T-helper 2 cell treated with Interferon-gamma antibody and Interleukin-4, amounts not matched to agents 5 μg/mL and 100 μg/mL, for 36 hours (primary cell): ENCODE data around the gene CCDC150.
"Not testable (repeated sequence)": the region's sequence is repeated elsewhere in the genome, so short reads cannot be mapped to it uniquely, and the experiment has no call there.

ENCODE experiments used
- DNase-seq: peaks from one replicate; pipeline ENCODE4 v3.0.0; 2021; ENCODE audit warnings: low spot score
- H3K27ac Mint-ChIP-seq: one replicate; pipeline ENCODE4 v1.8.0; 2021; ENCODE audit warnings: mild to moderate bottlenecking, mixed read lengths
- H3K27me3 Mint-ChIP-seq: one replicate; pipeline ENCODE4 v1.8.0; 2021; ENCODE audit warnings: low read depth, mixed read lengths
- H3K36me3 Mint-ChIP-seq: one replicate; pipeline ENCODE4 v1.8.0; 2021; ENCODE audit warnings: low read depth, mixed read lengths
- H3K4me1 Mint-ChIP-seq: one replicate; pipeline ENCODE4 v1.8.0; 2021; ENCODE audit warnings: low read depth, mixed read lengths
- H3K4me3 Mint-ChIP-seq: one replicate; pipeline ENCODE4 v1.8.0; 2022; ENCODE audit warnings: mild to moderate bottlenecking, moderate library complexity, mixed read lengths
- H3K9me3 Mint-ChIP-seq: one replicate; pipeline ENCODE4 v1.8.0; 2021; ENCODE audit warnings: mixed read lengths

CCDC150 gene

GRCh38 chr2:196653843-196654242, 14.3 kb downstream of the CCDC150 start:
- Mint-ChIP-seq H3K27ac (no peak overlapping the region), H3K27me3 (no peaks in the 10 kb centered on the region), H3K9me3 (peaks cover 54% of the 10 kb centered on the region), H3K36me3 (peaks cover 32% of the 10 kb centered on the region), H3K4me3 (no peak overlapping the region), H3K4me1 (no peaks in the 10 kb centered on the region)
- DNase-seq = no peak

DNA sequence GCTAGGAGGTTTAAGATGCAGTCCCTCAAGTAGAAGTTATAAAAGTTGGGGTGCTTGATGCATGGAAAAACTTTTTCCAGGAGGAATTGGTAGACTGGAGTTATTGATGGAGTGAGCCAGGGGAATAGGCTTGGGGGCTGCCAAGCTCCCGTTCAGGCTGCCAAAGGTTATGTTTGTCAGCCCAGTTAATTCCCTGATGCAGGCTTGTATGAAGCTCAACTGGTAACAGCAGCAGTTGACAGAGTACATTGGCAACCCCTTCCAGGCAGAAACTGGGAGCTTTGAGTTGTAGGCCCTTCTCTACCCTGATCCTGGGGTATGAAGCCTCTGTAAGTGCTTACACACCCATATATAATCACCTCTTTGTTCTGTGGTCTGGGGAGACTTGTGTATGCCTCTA, 16.2 kb downstream of the CCDC150 start:
- H3K36me3 Mint-ChIP-seq = peaks cover 26% of the 10 kb centered on the region
- H3K27me3 Mint-ChIP-seq = no peaks in the 10 kb centered on the region
- no peak for DNase-seq
- H3K9me3 Mint-ChIP-seq = peaks cover 36% of the 10 kb centered on the region
- no peak overlapping the region for H3K4me3 Mint-ChIP-seq
- no peak overlapping the region for H3K27ac Mint-ChIP-seq
- no peaks in the 10 kb centered on the region for H3K4me1 Mint-ChIP-seq

- H3K4me3 Mint-ChIP-seq = no peak overlapping the region
- H3K9me3 Mint-ChIP-seq = peaks cover 21% of the 10 kb centered on the region
- no peaks in the 10 kb centered on the region for H3K27me3 Mint-ChIP-seq
- no peak overlapping the region for H3K27ac Mint-ChIP-seq
- H3K36me3 Mint-ChIP-seq = peaks cover 15% of the 10 kb centered on the region
- no peak for DNase-seq
- no peaks in the 10 kb centered on the region for H3K4me1 Mint-ChIP-seq
These were observed 17.8 kb downstream of the CCDC150 start for GRCh38 chr2:196657333-196657732.

GRCh38 chr2:196659844-196660243, 20.3 kb downstream of the CCDC150 start:
- H3K36me3 Mint-ChIP-seq = peaks cover 8% of the 10 kb centered on the region
- H3K27ac Mint-ChIP-seq = no peak overlapping the region
- H3K27me3 Mint-ChIP-seq = no peaks in the 10 kb centered on the region
- no peak for DNase-seq
- no peaks in the 10 kb centered on the region for H3K4me1 Mint-ChIP-seq
- no peaks in the 10 kb centered on the region for H3K9me3 Mint-ChIP-seq
- H3K4me3 Mint-ChIP-seq = no peak overlapping the region

DNA sequence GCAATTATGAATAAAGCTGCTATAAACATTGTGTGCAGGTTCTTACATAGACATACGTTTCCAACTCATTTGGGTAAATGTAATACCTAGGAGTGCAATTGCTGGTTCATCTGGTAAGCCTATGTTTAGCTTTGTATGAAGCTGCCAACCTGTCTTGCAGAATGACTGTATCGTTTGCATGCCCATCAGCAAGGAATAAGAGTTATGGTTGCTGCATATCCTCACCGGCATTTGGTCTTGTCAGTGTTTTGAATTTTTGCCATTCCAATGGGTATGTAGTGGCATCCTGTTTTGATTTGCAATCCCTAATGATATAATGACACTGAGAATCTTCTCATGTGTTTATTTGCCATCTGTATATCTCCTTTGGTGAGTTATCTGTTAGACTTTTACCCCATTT, 20.7 kb downstream of the CCDC150 start:
- no peak overlapping the region for H3K4me3 Mint-ChIP-seq

DNA sequence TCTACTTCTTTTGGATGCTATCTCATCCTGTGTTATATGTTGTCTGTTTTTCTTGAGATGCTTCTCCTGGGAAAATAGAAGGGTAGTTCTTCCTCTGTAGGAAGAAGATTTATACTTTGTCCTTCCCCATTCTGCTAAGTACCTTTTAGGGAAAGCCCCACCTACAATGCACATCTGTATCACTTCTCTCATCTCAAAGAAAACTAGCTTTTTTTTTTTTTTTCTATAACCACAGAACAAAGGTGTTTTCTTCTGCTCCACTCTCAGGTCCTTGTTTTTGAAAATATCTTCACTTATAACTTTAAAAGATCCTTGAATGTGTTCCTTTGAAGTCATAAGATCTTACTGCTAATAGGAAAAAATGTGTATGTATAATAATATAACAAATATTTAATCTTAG, 30.8 kb downstream of the CCDC150 start:
- DNase-seq = no peak
- no peak overlapping the region for H3K4me3 Mint-ChIP-seq
- no peaks in the 10 kb centered on the region for H3K27me3 Mint-ChIP-seq
- H3K27ac Mint-ChIP-seq = no peak overlapping the region
- H3K36me3 Mint-ChIP-seq = peaks cover 3% of the 10 kb centered on the region
- peaks cover 1% of the 10 kb centered on the region for H3K4me1 Mint-ChIP-seq
- H3K9me3 Mint-ChIP-seq = no peaks in the 10 kb centered on the region

More for the DNA sequence above, 20.7 kb downstream of the CCDC150 start:
- no peak for DNase-seq
- no peak overlapping the region for H3K27ac Mint-ChIP-seq
- peaks cover 2% of the 10 kb centered on the region for H3K4me1 Mint-ChIP-seq
- no peaks in the 10 kb centered on the region for H3K27me3 Mint-ChIP-seq
- H3K36me3 Mint-ChIP-seq = peaks cover 8% of the 10 kb centered on the region
- H3K9me3 Mint-ChIP-seq = no peaks in the 10 kb centered on the region

GRCh38 chr2:196675963-196676362, 36.4 kb downstream of the CCDC150 start:
- H3K4me1 Mint-ChIP-seq = no peaks in the 10 kb centered on the region

GRCh38 chr2:196677404-196677803, 37.9 kb downstream of the CCDC150 start:
- no peaks in the 10 kb centered on the region for H3K4me1 Mint-ChIP-seq
- no peaks in the 10 kb centered on the region for H3K36me3 Mint-ChIP-seq
- no peaks in the 10 kb centered on the region for H3K9me3 Mint-ChIP-seq
- H3K27ac Mint-ChIP-seq = no peak overlapping the region
- no peaks in the 10 kb centered on the region for H3K27me3 Mint-ChIP-seq
- no peak for DNase-seq
- no peak overlapping the region for H3K4me3 Mint-ChIP-seq

More at GRCh38 chr2:196675963-196676362, 36.4 kb downstream of the CCDC150 start:
- DNase-seq = no peak
- Mint-ChIP-seq H3K36me3 (no peaks in the 10 kb centered on the region), H3K27me3 (no peaks in the 10 kb centered on the region), H3K9me3 (no peaks in the 10 kb centered on the region), H3K4me3 (no peak overlapping the region), H3K27ac (no peak overlapping the region)

- no peak overlapping the region for H3K27ac Mint-ChIP-seq
- DNase-seq = no peak
- no peaks in the 10 kb centered on the region for H3K4me1 Mint-ChIP-seq
- H3K9me3 Mint-ChIP-seq = peaks cover 8% of the 10 kb centered on the region
- no peak overlapping the region for H3K4me3 Mint-ChIP-seq
- H3K27me3 Mint-ChIP-seq = no peaks in the 10 kb centered on the region
- peaks cover 1% of the 10 kb centered on the region for H3K36me3 Mint-ChIP-seq
These were observed 39.9 kb downstream of the CCDC150 start for GRCh38 chr2:196679368-196679767.

GRCh38 chr2:196681510-196681909, 42.0 kb downstream of the CCDC150 start:
- Mint-ChIP-seq H3K9me3 (peaks cover 9% of the 10 kb centered on the region), H3K4me1 (no peaks in the 10 kb centered on the region), H3K27me3 (no peaks in the 10 kb centered on the region), H3K4me3 (no peak overlapping the region), H3K27ac (no peak overlapping the region), H3K36me3 (peaks cover 1% of the 10 kb centered on the region)
- DNase-seq = no peak

DNA sequence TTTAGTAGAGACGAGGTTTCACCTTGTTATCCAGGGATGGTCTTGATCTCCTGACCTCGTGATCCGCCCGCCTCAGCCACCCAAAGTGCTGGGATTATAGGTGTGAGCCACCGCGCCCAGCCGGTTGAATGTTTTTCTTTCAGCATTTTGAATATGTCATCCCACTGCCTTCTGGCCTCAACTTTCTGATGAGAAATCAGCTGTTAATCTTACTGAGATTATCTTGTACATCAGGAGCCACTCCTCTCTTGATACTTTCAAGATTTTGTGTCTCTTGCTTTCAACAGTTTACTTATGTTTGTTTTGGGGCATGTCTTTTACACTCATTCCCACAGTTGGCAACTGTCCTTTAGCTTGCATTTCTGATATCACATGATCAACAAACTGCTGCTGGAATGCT, 46.3 kb downstream of the CCDC150 start:
- Mint-ChIP-seq H3K4me3 (no peak overlapping the region), H3K36me3 (peaks cover 3% of the 10 kb centered on the region), H3K27ac (no peak overlapping the region), H3K9me3 (peaks cover 21% of the 10 kb centered on the region), H3K27me3 (no peaks in the 10 kb centered on the region), H3K4me1 (no peaks in the 10 kb centered on the region)
- DNase-seq = no peak

- not testable (repeated sequence) for H3K27ac Mint-ChIP-seq, H3K4me3 Mint-ChIP-seq, H3K27me3 Mint-ChIP-seq, DNase-seq, H3K36me3 Mint-ChIP-seq, H3K4me1 Mint-ChIP-seq
- H3K9me3 Mint-ChIP-seq = peaks cover 21% of the 10 kb centered on the region
These were observed 47.2 kb downstream of the CCDC150 start for GRCh38 chr2:196686737-196687136.

DNA sequence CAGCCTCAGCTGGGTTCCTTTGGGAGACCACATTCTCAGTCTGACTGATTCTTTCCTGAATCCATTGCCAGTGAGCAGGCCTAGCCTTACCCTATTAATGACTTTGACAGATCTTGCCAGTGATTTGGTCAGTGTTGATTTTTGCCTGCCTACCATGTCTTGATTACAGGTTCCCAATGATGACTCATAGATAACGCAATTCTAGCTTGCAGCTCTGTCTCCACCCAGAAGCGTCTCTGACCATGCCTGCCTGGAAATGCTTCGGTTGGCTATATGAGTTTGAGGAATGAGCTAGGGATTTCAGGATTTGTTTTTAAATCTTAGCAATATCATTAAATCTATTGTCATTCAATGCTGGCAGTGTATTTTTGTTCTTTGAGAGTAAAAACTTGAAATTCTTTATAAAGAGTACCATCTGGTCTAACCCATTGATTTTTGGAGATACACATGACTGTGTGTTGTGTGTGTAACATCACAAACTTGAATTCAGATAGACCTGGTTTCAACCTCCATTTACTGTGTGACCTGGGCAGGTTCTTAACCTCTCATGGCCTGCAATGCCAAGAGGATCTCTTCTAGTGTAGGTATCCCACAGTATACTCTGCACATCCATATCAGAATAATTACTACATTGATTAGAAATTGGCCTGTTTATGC, 57.0 kb downstream of the CCDC150 start:
- H3K36me3 Mint-ChIP-seq = no peaks in the 10 kb centered on the region
- H3K27me3 Mint-ChIP-seq = no peaks in the 10 kb centered on the region
- DNase-seq = no peak
- H3K27ac Mint-ChIP-seq = no peak overlapping the region
- no peaks in the 10 kb centered on the region for H3K4me1 Mint-ChIP-seq
- H3K4me3 Mint-ChIP-seq = no peak overlapping the region
- no peaks in the 10 kb centered on the region for H3K9me3 Mint-ChIP-seq

- H3K27ac Mint-ChIP-seq = no peak overlapping the region
- no peaks in the 10 kb centered on the region for H3K36me3 Mint-ChIP-seq
- no peaks in the 10 kb centered on the region for H3K9me3 Mint-ChIP-seq
- no peaks in the 10 kb centered on the region for H3K27me3 Mint-ChIP-seq
- H3K4me1 Mint-ChIP-seq = no peaks in the 10 kb centered on the region
- no peak for DNase-seq
- H3K4me3 Mint-ChIP-seq = no peak overlapping the region
These were observed 58.3 kb downstream of the CCDC150 start for GRCh38 chr2:196697825-196698224.

DNA sequence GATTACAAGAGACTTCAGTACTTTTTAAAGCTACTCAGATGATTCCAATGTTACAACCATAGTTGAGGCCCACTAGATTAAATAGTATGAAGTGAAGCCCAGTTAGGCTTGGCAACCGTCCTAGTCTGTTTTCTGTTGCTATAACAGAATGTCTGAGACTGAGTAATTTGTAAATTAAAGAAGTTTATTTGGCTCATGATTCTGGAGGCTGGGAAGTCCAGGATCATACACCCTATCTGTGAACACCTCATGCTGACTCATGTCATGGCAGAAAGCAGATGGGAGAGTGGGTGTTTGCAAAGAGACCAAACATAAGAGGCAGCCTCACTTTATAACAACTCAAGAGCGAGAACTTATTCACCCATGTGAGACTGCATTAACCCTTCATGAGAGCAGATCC, 63.1 kb downstream of the CCDC150 start:
- Mint-ChIP-seq H3K27ac (no peak overlapping the region), H3K27me3 (no peaks in the 10 kb centered on the region), H3K9me3 (no peaks in the 10 kb centered on the region), H3K4me3 (no peak overlapping the region), H3K36me3 (no peaks in the 10 kb centered on the region), H3K4me1 (peaks cover 2% of the 10 kb centered on the region)
- no peak for DNase-seq
